Adrenal gland (tissue), 5 donors: ENCODE measurements around the gene KIFBP.

Experiments
- POLR2A ChIP-seq, 2 donors: fragments of 450-650 bp; IDR thresholded peaks; one replicate each; pipeline ENCODE4 v1.6.1; 2017; ENCODE audit warnings: antibody characterized with exemption in 2 of 2, mild to moderate bottlenecking in 2 of 2, moderate library complexity in 1 of 2
- TF ChIP-seq, protein P1 (sequence below), 6 experiments: fragments of 450-650 bp in 4 of 6; fragments of 200-600 bp in 2 of 6; sonication (generic) in 1 of 6; IDR thresholded peaks; 1 replicate in 5 of 6; 2 replicates in 1 of 6; pipeline versions ENCODE4 v1.5.1 to v1.8.0; 2016 to 2021; ENCODE audit warnings: antibody characterized with exemption in 6 of 6, mild to moderate bottlenecking in 2 of 6, moderate library complexity in 1 of 6
- donor health status: DM: no; HTN: no; CAD: no.

DNA sequence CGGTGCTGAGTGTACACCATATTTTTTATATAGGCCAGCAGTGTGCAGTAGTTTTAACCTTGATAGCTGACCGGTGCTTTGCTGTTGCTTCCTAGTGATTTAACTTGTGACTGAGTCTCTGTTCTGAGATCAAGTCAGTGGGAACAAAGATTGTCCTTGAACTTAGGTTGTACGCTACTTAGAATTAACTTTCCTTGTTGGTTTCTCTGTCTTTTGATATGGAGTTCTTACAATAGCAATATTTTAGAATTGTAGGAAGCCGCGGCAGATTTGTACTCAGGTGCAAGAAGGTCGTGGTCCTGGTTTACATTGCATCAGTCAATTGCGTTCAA lies 31.4 kb upstream of the KIFBP start:
- TF ChIP-seq, protein P1, sequence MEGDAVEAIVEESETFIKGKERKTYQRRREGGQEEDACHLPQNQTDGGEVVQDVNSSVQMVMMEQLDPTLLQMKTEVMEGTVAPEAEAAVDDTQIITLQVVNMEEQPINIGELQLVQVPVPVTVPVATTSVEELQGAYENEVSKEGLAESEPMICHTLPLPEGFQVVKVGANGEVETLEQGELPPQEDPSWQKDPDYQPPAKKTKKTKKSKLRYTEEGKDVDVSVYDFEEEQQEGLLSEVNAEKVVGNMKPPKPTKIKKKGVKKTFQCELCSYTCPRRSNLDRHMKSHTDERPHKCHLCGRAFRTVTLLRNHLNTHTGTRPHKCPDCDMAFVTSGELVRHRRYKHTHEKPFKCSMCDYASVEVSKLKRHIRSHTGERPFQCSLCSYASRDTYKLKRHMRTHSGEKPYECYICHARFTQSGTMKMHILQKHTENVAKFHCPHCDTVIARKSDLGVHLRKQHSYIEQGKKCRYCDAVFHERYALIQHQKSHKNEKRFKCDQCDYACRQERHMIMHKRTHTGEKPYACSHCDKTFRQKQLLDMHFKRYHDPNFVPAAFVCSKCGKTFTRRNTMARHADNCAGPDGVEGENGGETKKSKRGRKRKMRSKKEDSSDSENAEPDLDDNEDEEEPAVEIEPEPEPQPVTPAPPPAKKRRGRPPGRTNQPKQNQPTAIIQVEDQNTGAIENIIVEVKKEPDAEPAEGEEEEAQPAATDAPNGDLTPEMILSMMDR (IDR thresholded peaks at IDR 0.05): no peak
- no peak for TF ChIP-seq POLR2A (IDR thresholded peaks at IDR 0.05)
